Measurements from ENCODE around the gene FARS2. TPM values are rescaled to one million over a fixed set of nuclear protein-coding genes. Genes with fewer than 3 reads are reported as not detected.

The FARS2 gene
- total RNA-seq, 4 donors from 2014 or later = 10.6 to 24.9 (median 15.2) TPM

- Histone ChIP-seq H3K4me1 (peaks cover 0 to 5% (median 0%) of the 10 kb centered on the region in 4 donors), H3K4me3 (no peak overlapping the region), H3K36me3 (no peaks in the 10 kb centered on the region), H3K27me3 (no peaks in the 10 kb centered on the region), H3K27ac (replicated peaks in 1 of 4) (no peak overlapping the region), H3K9me3 (no peaks in the 10 kb centered on the region)
- TF ChIP-seq EP300 (IDR thresholded peaks at IDR 0.05) (no peak), POLR2A (IDR thresholded peaks at IDR 0.05; ENCODE audit: low read depth) (no peak), CTCF (IDR thresholded peaks at IDR 0.05) (no peak), POLR2AphosphoS5 (IDR thresholded peaks at IDR 0.05) (no peak)
- intact Hi-C loops (cut with DNase I) = no loop called here
- DNase-seq (ENCODE audit: extremely low spot score) = no peak
- WGBS = 89% methylated on average over 1 of the region's 1 CpG
Measured at GRCh38 chr6:5536644-5537043, 275.3 kb downstream of the FARS2 start.

DNA sequence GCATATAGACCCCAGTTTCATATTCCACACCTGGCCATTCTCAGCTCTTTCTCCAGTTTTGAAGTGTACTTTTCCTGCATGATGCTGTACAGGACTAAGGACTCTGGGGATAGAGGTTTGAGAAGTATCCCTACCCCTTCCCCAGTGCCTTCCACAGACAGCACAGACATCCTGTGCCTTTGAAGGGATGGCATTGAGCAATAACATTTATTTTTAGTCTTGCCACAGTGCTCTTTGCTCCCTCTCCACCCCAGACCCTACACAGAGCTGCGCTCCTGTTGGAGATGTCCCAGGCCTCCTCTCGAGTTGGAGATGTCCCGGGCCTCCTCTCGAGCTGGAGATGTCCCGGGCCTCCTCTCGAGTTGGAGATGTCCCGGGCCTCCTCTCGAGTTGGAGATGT is 275.8 kb downstream of the FARS2 start:
- Histone ChIP-seq H3K27me3 (no peaks in the 10 kb centered on the region), H3K4me1 (peaks cover 0 to 5% (median 0%) of the 10 kb centered on the region in 4 donors), H3K4me3 (no peak overlapping the region), H3K27ac (replicated peaks in 1 of 4) (no peak overlapping the region), H3K36me3 (no peaks in the 10 kb centered on the region), H3K9me3 (no peaks in the 10 kb centered on the region)
- no peak for DNase-seq (ENCODE audit: extremely low spot score)
- WGBS = 96% methylated on average over 4 of the region's 8 CpGs
- intact Hi-C loops (cut with DNase I) = no loop called here
- no peak for TF ChIP-seq CTCF (IDR thresholded peaks at IDR 0.05)
- no peak for TF ChIP-seq POLR2A (IDR thresholded peaks at IDR 0.05; ENCODE audit: low read depth)
- no peak for TF ChIP-seq POLR2AphosphoS5 (IDR thresholded peaks at IDR 0.05)
- no peak for TF ChIP-seq EP300 (IDR thresholded peaks at IDR 0.05)

DNA sequence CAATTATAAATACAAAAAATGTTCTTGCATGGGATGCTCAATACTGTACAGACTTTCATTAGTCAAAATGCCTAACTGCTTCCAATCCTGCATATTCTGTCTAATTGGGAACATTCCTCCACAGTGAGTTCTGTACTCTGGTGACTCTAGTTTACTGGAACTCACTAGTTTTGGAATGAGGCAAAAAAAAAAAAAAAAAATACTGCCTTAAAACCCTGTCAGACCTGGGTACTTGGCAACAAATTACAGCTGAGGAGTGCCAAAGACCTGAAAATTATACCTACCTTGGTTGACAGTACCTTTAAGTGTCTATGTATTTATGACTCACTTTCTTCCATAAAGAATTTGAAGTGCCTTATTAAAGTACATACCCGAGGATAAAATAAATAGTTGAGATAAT is 276.7 kb downstream of the FARS2 start:
- Histone ChIP-seq H3K4me3 (no peak overlapping the region), H3K4me1 (peaks cover 0 to 5% (median 0%) of the 10 kb centered on the region in 4 donors), H3K36me3 (no peaks in the 10 kb centered on the region), H3K27me3 (no peaks in the 10 kb centered on the region), H3K27ac (replicated peaks in 1 of 4) (no peak overlapping the region), H3K9me3 (no peaks in the 10 kb centered on the region)
- intact Hi-C loops (cut with DNase I) = no loop called here
- DNase-seq (ENCODE audit: extremely low spot score) = no peak
- 41% methylated on average over 1 of the region's 1 CpG for WGBS
- TF ChIP-seq EP300 (IDR thresholded peaks at IDR 0.05) = no peak
- TF ChIP-seq POLR2AphosphoS5 (IDR thresholded peaks at IDR 0.05) = no peak
- no peak for TF ChIP-seq CTCF (IDR thresholded peaks at IDR 0.05)
- TF ChIP-seq POLR2A (IDR thresholded peaks at IDR 0.05; ENCODE audit: low read depth) = no peak

GRCh38 chr6:5540370-5540769 is 279.1 kb downstream of the FARS2 start:
- Histone ChIP-seq H3K4me3 (no peak overlapping the region), H3K36me3 (peaks cover 0 to 4% (median under 1%) of the 10 kb centered on the region in 4 donors), H3K27ac (replicated peaks in 1 of 4) (no peak overlapping the region), H3K9me3 (no peaks in the 10 kb centered on the region), H3K4me1 (peaks cover 0 to 5% (median 0%) of the 10 kb centered on the region in 4 donors), H3K27me3 (no peaks in the 10 kb centered on the region)
- intact Hi-C loops (cut with DNase I) = no loop called here
- TF ChIP-seq POLR2A (IDR thresholded peaks at IDR 0.05; ENCODE audit: low read depth) = no peak
- TF ChIP-seq EP300 (IDR thresholded peaks at IDR 0.05) = no peak
- TF ChIP-seq CTCF (IDR thresholded peaks at IDR 0.05) = no peak
- TF ChIP-seq POLR2AphosphoS5 (IDR thresholded peaks at IDR 0.05) = no peak
- WGBS = 80% methylated on average over 8 of the region's 8 CpGs
- DNase-seq (ENCODE audit: extremely low spot score) = no peak

- TF ChIP-seq CTCF (IDR thresholded peaks at IDR 0.05) (no peak), POLR2AphosphoS5 (IDR thresholded peaks at IDR 0.05) (no peak), POLR2A (IDR thresholded peaks at IDR 0.05; ENCODE audit: low read depth) (no peak)
- intact Hi-C loops (cut with DNase I) = no loop called here
- WGBS = 94% methylated on average over 3 of the region's 3 CpGs
Measured at GRCh38 chr6:5541025-5541424, 279.7 kb downstream of the FARS2 start.

More at GRCh38 chr6:5541025-5541424, 279.7 kb downstream of the FARS2 start:
- no peaks in the 10 kb centered on the region for H3K9me3 ChIP-seq
- DNase-seq (ENCODE audit: extremely low spot score) = no peak
- H3K4me3 ChIP-seq = no peak overlapping the region
- H3K4me1 ChIP-seq = peaks cover 0 to 5% (median 0%) of the 10 kb centered on the region in 4 donors
- no peak overlapping the region for H3K27ac ChIP-seq (replicated peaks in 1 of 4)
- peaks cover 4 to 5% (median 4%) of the 10 kb centered on the region in 4 donors for H3K36me3 ChIP-seq
- no peaks in the 10 kb centered on the region for H3K27me3 ChIP-seq
